HCT116 (cell line): ENCODE data around the gene SCYGR3. TPM values are rescaled to one million over a fixed set of nuclear protein-coding genes. Genes with fewer than 3 reads are reported as not detected.

Experiments
- ATAC-seq: fragments of 200-7000 bp; cut with Tn5 transposase; 2 replicates; pipeline ENCODE4 v1.9.1; 2020; ENCODE audit warnings: mild to moderate bottlenecking, moderate library complexity
- BruUV-seq: library from RNA; stranded (reverse); fragments of 400-500 nt; replicated peaks from 2 replicates; lab custom pipeline; 2021; lab: Mats Ljungman, UMichigan
- CTCF ChIA-PET: fragments of 300-600 bp; sonication (Branson Sonifier 250); formaldehyde crosslinking; loops from one replicate; lab custom pipeline; 2021; ENCODE audit warnings: antibody characterized with exemption; lab: Charles Lee
- POLR2A ChIA-PET: fragments of 300-600, 350-600 bp; sonication (Branson Sonifier 250); formaldehyde crosslinking; loops from one replicate; lab custom pipeline; 2021; ENCODE audit warnings: antibody characterized with exemption; lab: Charles Lee
- RAD21 ChIA-PET, 2 experiments: fragments of 300-600 bp; sonication (Branson Sonifier 250); formaldehyde crosslinking; loops; one replicate each; lab custom pipeline; 2023; ENCODE audit warnings: low total read pairs in 2 of 2; ENCODE audit not compliant: uncharacterized antibody in 2 of 2, unreplicated experiment in 2 of 2, low non-redundant PET in 1 of 2; lab: Charles Lee
- DNase-seq: peaks from one replicate; pipeline ENCODE4 v3.0.0-alpha.2; 2010; ENCODE audit warnings: low read depth, low spot score
- H2AFZ ChIP-seq: fragments of 200-600 bp; shearing (Covaris generic), sonication (generic); 2 replicates; pipeline ENCODE4 v1.6.1; 2017; ENCODE audit warnings: low read depth, mixed run types, mixed read lengths, antibody characterized with exemption, low read length; ENCODE audit not compliant: poor library complexity, severe bottlenecking
- H3K27ac ChIP-seq: 2 replicates; pipeline ENCODE4 v1.5.1; 2012; ENCODE audit warnings: low read depth, low read length
- H3K27me3 ChIP-seq: fragments of 200-600 bp; sonication (generic); 2 replicates; pipeline ENCODE4 v1.6.1; 2016; ENCODE audit warnings: mixed run types, low read length, mixed read lengths; ENCODE audit not compliant: insufficient read depth
- H3K36me3 ChIP-seq, 2 experiments: fragments of 200-500 bp in 1 of 2; fragments of 200-600 bp in 1 of 2; sonication (Bioruptor generic) in 1 of 2; sonication (generic) in 1 of 2; 2 replicates each; pipeline versions ENCODE4 v1.5.1 to v1.6.1; 2014 to 2016; ENCODE audit warnings: low read length in 2 of 2, inconsistent platforms in 1 of 2, mixed read lengths in 1 of 2, mixed run types in 1 of 2; ENCODE audit not compliant: insufficient read depth in 2 of 2, control insufficient read depth in 1 of 2
- H3K4me1 ChIP-seq, 2 experiments: fragments of 200-600 bp in 1 of 2; sonication (generic) in 1 of 2; 2 replicates each; pipeline versions ENCODE4 v1.5.1 to v1.6.1; 2012 to 2017; ENCODE audit warnings: low read length in 2 of 2, inconsistent platforms in 1 of 2, mild to moderate bottlenecking in 1 of 2, mixed read lengths in 1 of 2, mixed run types in 1 of 2, moderate library complexity in 1 of 2; ENCODE audit not compliant: insufficient read depth in 2 of 2, control insufficient read depth in 1 of 2
- H3K4me2 ChIP-seq: fragments of 200-600 bp; sonication (generic); 2 replicates; pipeline ENCODE4 v1.6.1; 2017; ENCODE audit warnings: mixed run types, low read length, mixed read lengths
- H3K4me3 ChIP-seq, 2 experiments: fragments of 200-600 bp in 1 of 2; sonication (generic) in 1 of 2; replicated peaks in 1 of 2; 2 replicates each; pipeline ENCODE4 v1.5.1; 2011 to 2016; ENCODE audit warnings: low read length in 2 of 2, control low read depth in 1 of 2, low read depth in 1 of 2, mild to moderate bottlenecking in 1 of 2, mixed read lengths in 1 of 2, mixed run types in 1 of 2
- H3K79me2 ChIP-seq: fragments of 200-600 bp; sonication (generic); 2 replicates; pipeline ENCODE4 v1.6.1; 2017; ENCODE audit warnings: mild to moderate bottlenecking, mixed run types, low read length, moderate library complexity, mixed read lengths; ENCODE audit not compliant: insufficient read depth
- H3K9ac ChIP-seq: fragments of 200-600 bp; sonication (generic); 2 replicates; pipeline ENCODE4 v1.6.1; 2016; ENCODE audit warnings: low read length, mixed read lengths
- H3K9me2 ChIP-seq: fragments of 200-600 bp; sonication (generic), shearing (Covaris generic); 2 replicates; pipeline ENCODE4 v1.6.1; 2017; ENCODE audit warnings: mixed run types, mild to moderate bottlenecking, moderate library complexity; ENCODE audit not compliant: insufficient read depth
- H3K9me3 ChIP-seq, 2 experiments: fragments of 200-500 bp in 1 of 2; fragments of 200-600 bp in 1 of 2; sonication (Bioruptor generic) in 1 of 2; sonication (generic) in 1 of 2; 2 replicates each; pipeline ENCODE4 v1.6.1; 2014 to 2017; ENCODE audit warnings: low read length in 2 of 2, mixed read lengths in 2 of 2, inconsistent platforms in 1 of 2, low read depth in 1 of 2, mild to moderate bottlenecking in 1 of 2, mixed run types in 1 of 2, moderate library complexity in 1 of 2; ENCODE audit not compliant: control insufficient read depth in 1 of 2, insufficient read depth in 1 of 2
- H4K20me1 ChIP-seq: fragments of 200-600 bp; sonication (generic), shearing (Covaris generic); 2 replicates; pipeline ENCODE4 v1.6.1; 2017; ENCODE audit warnings: mixed run types, mild to moderate bottlenecking, moderate library complexity; ENCODE audit not compliant: insufficient read depth
- ATF3 ChIP-seq: IDR thresholded peaks from 2 replicates; pipeline ENCODE4 v1.6.1; 2012
- CEBPB ChIP-seq: IDR thresholded peaks from 2 replicates; pipeline ENCODE4 v1.6.1; 2012; ENCODE audit warnings: low read depth
- EGR1 ChIP-seq: IDR thresholded peaks from 2 replicates; pipeline ENCODE4 v1.6.1; 2012; ENCODE audit warnings: low read depth
- ELF1 ChIP-seq: IDR thresholded peaks from 2 replicates; pipeline ENCODE4 v1.6.1; 2012; ENCODE audit warnings: low read depth, borderline replicate concordance
- EZH2 ChIP-seq: fragments of 200-600 bp; sonication (generic); IDR thresholded peaks from 2 replicates; pipeline ENCODE4 v1.6.1; 2017; ENCODE audit warnings: antibody characterized with exemption, mixed run types
- FOSL1 ChIP-seq: IDR thresholded peaks from 2 replicates; pipeline ENCODE4 v1.6.1; 2012; ENCODE audit warnings: low read depth
- MAX ChIP-seq: IDR thresholded peaks from 2 replicates; pipeline ENCODE4 v1.6.1; 2012
- POLR2A ChIP-seq: IDR thresholded peaks from 2 replicates; pipeline ENCODE4 v1.7.0; 2011; ENCODE audit warnings: borderline replicate concordance; ENCODE audit not compliant: insufficient read depth, insufficient read length; ENCODE audit errors: extremely low read depth
- REST ChIP-seq: IDR thresholded peaks from 2 replicates; pipeline ENCODE4 v1.6.1; 2012; ENCODE audit warnings: low read depth
- SIN3A ChIP-seq: IDR thresholded peaks from 2 replicates; pipeline ENCODE4 v1.6.1; 2012; ENCODE audit warnings: low read depth
- SP1 ChIP-seq: IDR thresholded peaks from 2 replicates; pipeline ENCODE4 v1.6.1; 2012; ENCODE audit warnings: low read depth
- SRF ChIP-seq: IDR thresholded peaks from 2 replicates; pipeline ENCODE4 v1.6.1; 2012; ENCODE audit warnings: low read depth
- TCF7L2 ChIP-seq: IDR thresholded peaks from 2 replicates; pipeline ENCODE4 v1.7.0; 2011; ENCODE audit warnings: borderline replicate concordance, inconsistent platforms; ENCODE audit not compliant: insufficient read depth, insufficient read length; ENCODE audit errors: extremely low read depth
- YY1 ChIP-seq: IDR thresholded peaks from 2 replicates; pipeline ENCODE4 v1.6.1; 2011; ENCODE audit warnings: low read length, low read depth, moderate library complexity, mild to moderate bottlenecking; ENCODE audit not compliant: insufficient replicate concordance; ENCODE audit errors: extremely low read depth
- ZBTB33 ChIP-seq: IDR thresholded peaks from 2 replicates; pipeline ENCODE4 v1.6.1; 2011; ENCODE audit warnings: mild to moderate bottlenecking, low read length, moderate library complexity; ENCODE audit not compliant: insufficient replicate concordance; ENCODE audit errors: extremely low read depth
- ZNF274 ChIP-seq: fragments of 200-500 bp; sonication (Bioruptor generic); IDR thresholded peaks from 2 replicates; pipeline ENCODE4 v1.6.1; 2014; ENCODE audit warnings: mild to moderate bottlenecking, low read depth, low read length, inconsistent platforms
- intact Hi-C: fragments of 100-400 bp; cut with micrococcal nuclease; formaldehyde crosslinking; loops from 2 replicates; pipeline ENCODE4 v1.10.0; 2022
- total RNA-seq: library from RNA; stranded (reverse); gene quantifications from one replicate; pipeline ENCODE4 v1.2.1, GENCODE V29; 2021; ENCODE audit not compliant: unreplicated experiment

The SCYGR3 gene
- total RNA-seq, 1 experiment from 2014 or later, result not detected

GRCh38 chr2:227576812-227577211 lies 37.8 kb downstream of the SCYGR3 start:
- no TSS peak for BruUV-seq
- no peaks in the 10 kb centered on the region for H3K27me3 ChIP-seq
- H3K4me3 ChIP-seq, result no peak overlapping the region
- H3K4me2 ChIP-seq, result no peak overlapping the region
- ATAC-seq (no peak), DNase-seq (no peak)
- POLR2A ChIA-PET, result no interaction called here
- H2AFZ ChIP-seq, result no peak overlapping the region
- H3K27ac ChIP-seq, result no peak overlapping the region
- intact Hi-C loops, result no loop called here
- H3K4me1 ChIP-seq, result no peaks in the 10 kb centered on the region
- no peak overlapping the region for H3K9ac ChIP-seq
- CTCF ChIA-PET, result no interaction called here
- RAD21 ChIA-PET, result no interaction called here
- no peaks in the 10 kb centered on the region for H3K79me2 ChIP-seq
- no peaks in the 10 kb centered on the region for H3K36me3 ChIP-seq
- no peak for TF ChIP-seq EGR1
- TF ChIP-seq TCF7L2, result no peak
- no peak for TF ChIP-seq FOSL1
- TF ChIP-seq ZNF274, result no peak
- no peak for TF ChIP-seq SRF
- TF ChIP-seq ELF1, result no peak
- TF ChIP-seq SP1, result no peak
- TF ChIP-seq YY1, result no peak
- no peaks in the 10 kb centered on the region for H4K20me1 ChIP-seq
- H3K9me2 ChIP-seq, result no peaks in the 10 kb centered on the region
- no peaks in the 10 kb centered on the region for H3K9me3 ChIP-seq

- BruUV-seq, result no TSS peak
- Histone ChIP-seq H3K27ac (no peak overlapping the region), H3K9me2 (no peaks in the 10 kb centered on the region), H3K79me2 (no peaks in the 10 kb centered on the region), H3K27me3 (no peaks in the 10 kb centered on the region), H3K4me2 (no peak overlapping the region), H3K9ac (no peak overlapping the region), H3K4me1 (no peaks in the 10 kb centered on the region), H3K36me3 (no peaks in the 10 kb centered on the region), H4K20me1 (no peaks in the 10 kb centered on the region), H3K9me3 (no peaks in the 10 kb centered on the region), H2AFZ (no peak overlapping the region), H3K4me3 (no peak overlapping the region)
- ChIA-PET POLR2A (no interaction called here), RAD21 (no interaction called here), CTCF (no interaction called here)
- intact Hi-C loops, result no loop called here
- ATAC-seq, result no peak
- DNase-seq, result no peak
- TF ChIP-seq ATF3 (no peak), ZNF274 (no peak), CEBPB (no peak), POLR2A (no peak), MAX (no peak), SIN3A (no peak), EGR1 (no peak), YY1 (no peak), EZH2 (no peak), ZBTB33 (no peak), REST (no peak)
These were observed 38.5 kb downstream of the SCYGR3 start for GRCh38 chr2:227576110-227576509.
